ENCODE data around the gene MNT. TPM values are rescaled to one million over a fixed set of nuclear protein-coding genes. Genes with fewer than 3 reads are reported as not detected.

MNT gene
- total and polyA plus RNA-seq, 11 donors = 4.1 to 20.4 (median 9.8) TPM

GRCh38 chr17:2393174-2393953 is 7.5 kb downstream of the MNT start:
- DNase-seq (peak; percentile 93 to 97 (median 93)), ATAC-seq (peak; percentile 13 to 62 (median 46))
- WGBS, 4 donors = 0% methylated on average over 30 to 99 of the region's 99 CpGs; no CpG with 5 or more reads in 1 of the 4 donors
- intact Hi-C loops (cut with DNase I) = loop anchor here in 2 of 10 donors (1.0 to 10.0 kb wide), 3 partner anchors 8 to 679 kb away; partner anchors contain the start of genes MNT (in 1 of the 2) and TLCD2 (in 1 of the 2)
- Histone ChIP-seq H3K27ac (peak overlapping the region; percentile 99 to 100 (median 100)), H3K27me3 (no peaks in the 10 kb centered on the region), H3K4me3 (peak overlapping the region; percentile 62 to 97 (median 84)), H3K4me1 (peaks cover 33 to 79% (median 67%) of the 10 kb centered on the region in 12 donors), H3K9me3 (no peaks in the 10 kb centered on the region), H3K36me3 (peaks cover 0 to 9% (median 0%) of the 10 kb centered on the region in 9 donors)
- TF ChIP-seq, protein P1, sequence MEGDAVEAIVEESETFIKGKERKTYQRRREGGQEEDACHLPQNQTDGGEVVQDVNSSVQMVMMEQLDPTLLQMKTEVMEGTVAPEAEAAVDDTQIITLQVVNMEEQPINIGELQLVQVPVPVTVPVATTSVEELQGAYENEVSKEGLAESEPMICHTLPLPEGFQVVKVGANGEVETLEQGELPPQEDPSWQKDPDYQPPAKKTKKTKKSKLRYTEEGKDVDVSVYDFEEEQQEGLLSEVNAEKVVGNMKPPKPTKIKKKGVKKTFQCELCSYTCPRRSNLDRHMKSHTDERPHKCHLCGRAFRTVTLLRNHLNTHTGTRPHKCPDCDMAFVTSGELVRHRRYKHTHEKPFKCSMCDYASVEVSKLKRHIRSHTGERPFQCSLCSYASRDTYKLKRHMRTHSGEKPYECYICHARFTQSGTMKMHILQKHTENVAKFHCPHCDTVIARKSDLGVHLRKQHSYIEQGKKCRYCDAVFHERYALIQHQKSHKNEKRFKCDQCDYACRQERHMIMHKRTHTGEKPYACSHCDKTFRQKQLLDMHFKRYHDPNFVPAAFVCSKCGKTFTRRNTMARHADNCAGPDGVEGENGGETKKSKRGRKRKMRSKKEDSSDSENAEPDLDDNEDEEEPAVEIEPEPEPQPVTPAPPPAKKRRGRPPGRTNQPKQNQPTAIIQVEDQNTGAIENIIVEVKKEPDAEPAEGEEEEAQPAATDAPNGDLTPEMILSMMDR (IDR thresholded peaks at IDR 0.05) = no peak
- TF ChIP-seq POLR2A (IDR thresholded peaks at IDR 0.05) = peak in 1 of 2 donors; percentile 55

- peak; percentile 31 to 71 (median 64) for ATAC-seq
- Histone ChIP-seq H3K4me3 (peak overlapping the region; percentile 62 to 97 (median 84)), H3K36me3 (peaks cover 0 to 13% (median 6%) of the 10 kb centered on the region in 9 donors), H3K9me3 (no peaks in the 10 kb centered on the region), H3K27me3 (no peaks in the 10 kb centered on the region), H3K27ac (peak overlapping the region; percentile 99 to 100 (median 100)), H3K4me1 (peaks cover 24 to 71% (median 59%) of the 10 kb centered on the region in 12 donors)
- DNase-seq = peak; percentile 96 to 98 (median 98)
- WGBS, 4 donors = 1 to 2% (median 1%) methylated on average over 18 to 83 of the region's 83 CpGs
- intact Hi-C loops (cut with DNase I) = loop anchor here in 3 of 10 donors (1.0 to 10.0 kb wide), 3 partner anchors 9 to 678 kb away; partner anchors contain the start of genes MNT (in 2 of the 3) and TLCD2 (in 1 of the 3)
- TF ChIP-seq, protein P1 (IDR thresholded peaks at IDR 0.05) = no peak
- peak in 1 of 2 donors; percentile 49 for TF ChIP-seq POLR2A (IDR thresholded peaks at IDR 0.05)
These were observed 8.3 kb downstream of the MNT start for GRCh38 chr17:2392252-2393173.

- Histone ChIP-seq H3K36me3 (peaks cover 2 to 21% (median 14%) of the 10 kb centered on the region in 9 donors), H3K27me3 (no peaks in the 10 kb centered on the region), H3K4me3 (peak overlapping the region in 10 of 12 donors; percentile 46 to 97 (median 86)), H3K9me3 (no peaks in the 10 kb centered on the region), H3K4me1 (peaks cover 21 to 63% (median 52%) of the 10 kb centered on the region in 12 donors), H3K27ac (peak overlapping the region in 11 of 12 donors; percentile 99 to 100 (median 100))
- TF ChIP-seq, protein P1 (IDR thresholded peaks at IDR 0.05) = no peak
- no peak for TF ChIP-seq POLR2A (IDR thresholded peaks at IDR 0.05)
- DNase-seq (peak in 1 of 5 donors; percentile 57), ATAC-seq (no peak)
- intact Hi-C loops (cut with DNase I) = loop anchor here in 3 of 10 donors (1.0 to 10.0 kb wide), 4 partner anchors 10 to 677 kb away; partner anchors contain the start of genes MNT (in 1 of the 3) and TLCD2 (in 1 of the 3)
- WGBS, 4 donors = 71 to 81% (median 77%) methylated on average over 17 to 18 of the region's 18 CpGs
These were observed 9.1 kb downstream of the MNT start for GRCh38 chr17:2391597-2392251.
